ENCODE measurements around the gene LAG3.

The LAG3 gene

DNA sequence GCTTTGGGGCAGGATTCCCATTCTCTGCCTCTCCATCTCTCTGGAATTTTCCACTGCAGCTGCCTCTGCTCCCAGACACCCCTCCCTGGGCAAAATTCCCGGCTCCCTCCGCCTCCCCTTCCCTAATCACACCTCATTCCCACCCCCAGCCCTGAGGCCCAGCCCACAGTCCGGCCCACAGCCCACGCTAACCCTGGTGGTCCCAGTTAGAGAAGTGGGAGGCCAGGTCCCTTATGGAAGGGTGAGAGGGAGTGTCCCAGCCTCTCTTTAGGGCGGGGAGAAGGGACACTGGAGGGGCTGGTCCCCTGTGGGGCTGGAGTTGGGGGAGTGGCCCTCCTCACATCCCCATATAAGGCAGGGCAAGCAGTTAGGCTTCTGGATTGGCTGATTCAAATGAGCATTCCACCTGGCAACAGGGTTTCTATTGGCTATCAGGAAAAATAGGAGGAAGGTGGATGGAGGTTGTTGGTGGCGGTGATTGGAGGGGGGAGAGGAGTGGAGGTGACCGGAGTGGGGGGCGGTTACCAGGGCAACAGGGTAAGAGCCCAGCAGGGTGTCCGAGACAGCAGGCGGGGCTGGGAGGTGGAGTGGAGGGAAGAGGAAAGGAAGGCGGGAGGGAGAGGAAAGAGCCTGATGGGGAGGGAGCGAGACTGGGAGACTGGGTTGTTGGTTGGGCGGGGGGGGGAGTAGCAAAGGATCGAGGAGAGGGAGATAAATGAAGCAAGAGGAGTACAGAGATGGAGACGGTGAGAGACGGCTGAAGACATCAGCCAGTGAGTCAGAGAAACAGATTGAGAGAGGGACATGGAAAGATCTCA lies 8.1 kb upstream of the LAG3 start:
- H3K4me3 ChIP-seq (ENCODE audit: low read depth, low read length) = peak overlapping the region; percentile 18
- TF ChIP-seq, protein P1, sequence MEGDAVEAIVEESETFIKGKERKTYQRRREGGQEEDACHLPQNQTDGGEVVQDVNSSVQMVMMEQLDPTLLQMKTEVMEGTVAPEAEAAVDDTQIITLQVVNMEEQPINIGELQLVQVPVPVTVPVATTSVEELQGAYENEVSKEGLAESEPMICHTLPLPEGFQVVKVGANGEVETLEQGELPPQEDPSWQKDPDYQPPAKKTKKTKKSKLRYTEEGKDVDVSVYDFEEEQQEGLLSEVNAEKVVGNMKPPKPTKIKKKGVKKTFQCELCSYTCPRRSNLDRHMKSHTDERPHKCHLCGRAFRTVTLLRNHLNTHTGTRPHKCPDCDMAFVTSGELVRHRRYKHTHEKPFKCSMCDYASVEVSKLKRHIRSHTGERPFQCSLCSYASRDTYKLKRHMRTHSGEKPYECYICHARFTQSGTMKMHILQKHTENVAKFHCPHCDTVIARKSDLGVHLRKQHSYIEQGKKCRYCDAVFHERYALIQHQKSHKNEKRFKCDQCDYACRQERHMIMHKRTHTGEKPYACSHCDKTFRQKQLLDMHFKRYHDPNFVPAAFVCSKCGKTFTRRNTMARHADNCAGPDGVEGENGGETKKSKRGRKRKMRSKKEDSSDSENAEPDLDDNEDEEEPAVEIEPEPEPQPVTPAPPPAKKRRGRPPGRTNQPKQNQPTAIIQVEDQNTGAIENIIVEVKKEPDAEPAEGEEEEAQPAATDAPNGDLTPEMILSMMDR (IDR thresholded peaks at IDR 0.05; ENCODE audit: borderline replicate concordance, insufficient read depth, low read depth, low read length) = no peak

DNA sequence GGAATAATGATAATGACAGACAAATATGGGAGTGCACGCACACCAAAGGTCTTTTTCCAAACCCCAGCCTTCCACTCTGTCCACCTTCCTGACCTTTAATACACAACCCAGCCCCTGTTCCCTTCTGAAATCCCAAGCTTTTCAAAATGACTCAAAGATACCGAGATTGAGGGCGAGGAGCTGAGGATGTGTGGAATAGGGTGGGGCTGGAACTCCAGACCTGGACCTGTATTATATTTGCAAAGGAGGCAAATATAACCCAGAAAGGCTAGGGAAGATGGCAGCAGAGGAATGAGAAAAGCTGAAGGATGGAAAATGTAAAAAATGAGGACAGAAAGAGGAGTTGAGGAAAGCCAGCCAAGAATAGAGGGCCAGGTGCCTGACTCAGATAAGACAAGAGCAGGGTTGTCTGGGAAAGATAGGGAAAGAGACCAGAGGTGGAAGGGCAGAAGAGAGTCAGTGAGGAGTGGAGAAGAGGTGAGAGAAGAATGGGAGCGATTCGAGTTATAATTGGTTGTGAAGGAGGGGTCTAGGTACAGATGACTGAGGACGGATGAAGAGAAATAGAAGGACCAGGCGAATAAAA lies 7.2 kb upstream of the LAG3 start:
- H3K4me3 ChIP-seq (ENCODE audit: low read depth, low read length) = peak overlapping the region; percentile 76
- TF ChIP-seq, protein P1 (IDR thresholded peaks at IDR 0.05; ENCODE audit: borderline replicate concordance, insufficient read depth, low read depth, low read length) = no peak

DNA sequence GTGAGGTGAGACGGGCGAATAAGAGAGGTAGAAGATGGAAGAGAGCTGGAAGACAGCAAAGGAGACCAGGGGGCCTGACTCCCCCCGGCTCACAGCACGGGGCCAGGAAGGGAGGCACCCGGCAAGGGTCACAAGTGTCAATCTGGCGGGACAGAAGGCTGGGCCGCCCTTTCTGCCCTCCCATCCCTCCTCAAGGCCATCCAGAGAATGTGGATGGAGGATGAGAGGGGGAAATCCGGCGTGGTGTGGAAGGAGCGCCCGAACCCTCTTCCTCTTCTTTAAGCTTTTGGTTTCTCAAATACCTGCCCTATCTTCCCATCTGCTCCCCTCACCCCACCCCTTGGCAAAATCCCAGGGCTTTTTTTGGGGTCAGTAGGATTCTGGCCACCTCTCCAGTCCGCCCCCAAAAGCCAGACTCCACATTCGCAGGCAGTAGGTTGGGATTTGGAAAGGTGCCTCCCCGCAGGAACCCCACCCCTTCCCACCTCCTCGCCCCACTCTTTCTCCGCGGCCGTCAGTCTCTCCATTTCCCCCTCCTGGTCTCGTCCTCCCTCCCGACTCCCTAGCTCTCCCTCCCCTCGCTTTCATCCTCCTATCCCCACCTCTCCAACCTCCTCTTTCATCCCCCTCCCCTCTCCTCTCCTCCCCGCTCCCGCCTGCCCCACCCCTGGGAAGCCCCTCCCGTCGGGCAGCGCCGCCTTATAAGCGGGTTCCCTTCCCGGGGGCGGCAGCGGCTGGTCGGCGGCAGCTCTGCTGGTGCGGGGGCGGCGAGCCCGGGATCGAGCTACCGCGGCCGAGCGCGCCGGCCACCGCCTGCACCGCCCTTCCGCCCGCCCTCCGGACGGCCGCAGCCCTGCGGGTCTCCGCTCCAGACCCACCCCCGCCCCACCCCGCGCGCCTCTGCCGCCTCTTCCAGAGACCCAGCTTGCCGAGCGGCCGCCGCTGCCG lies 6.4 kb upstream of the LAG3 start, which contains the start of gene PTMS:
TSS of gene PTMS (plus strand) at position 730 of the 948 bp plus-strand sequence. CDS start 343 bp downstream, outside the sequence.
- TF ChIP-seq, protein P1 (IDR thresholded peaks at IDR 0.05; ENCODE audit: borderline replicate concordance, insufficient read depth, low read depth, low read length) = no peak
- H3K4me3 ChIP-seq (ENCODE audit: low read depth, low read length) = peak within 1 kb of the TSS; percentile 76

DNA sequence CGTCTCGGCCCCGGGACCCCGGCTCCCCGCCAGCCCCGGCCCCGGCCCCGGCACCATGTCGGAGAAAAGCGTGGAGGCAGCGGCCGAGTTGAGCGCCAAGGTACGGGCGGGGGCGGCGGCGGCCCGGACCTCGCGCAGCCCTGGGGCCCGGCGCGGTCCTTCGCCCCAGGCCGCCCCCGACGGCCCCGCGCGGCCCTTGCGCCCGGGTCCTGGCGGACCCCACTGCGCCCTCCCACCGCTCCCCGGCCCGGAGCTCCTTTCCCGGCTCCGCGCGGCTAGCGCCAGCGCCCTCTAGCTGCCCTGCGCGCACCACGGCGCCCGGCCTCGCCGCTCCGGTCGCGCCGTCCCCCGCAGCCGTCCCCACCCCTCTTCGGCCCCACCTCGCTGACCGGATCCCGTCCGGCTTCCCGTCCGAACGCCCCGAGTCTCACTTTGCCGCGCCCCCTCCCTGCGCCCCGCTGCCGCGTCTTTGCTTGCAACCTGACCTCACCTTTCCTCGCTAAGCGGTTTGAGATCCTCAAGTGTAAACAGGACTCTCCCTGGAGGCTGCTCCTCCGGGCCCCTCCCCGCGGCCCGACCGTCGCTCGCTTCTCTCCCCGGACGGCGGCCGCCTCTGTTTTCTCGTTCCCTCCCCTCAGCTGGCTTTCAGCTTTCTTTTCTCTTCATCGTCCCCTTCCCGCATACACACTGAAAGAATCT lies 5.5 kb upstream of the LAG3 start:
- TF ChIP-seq, protein P1 (IDR thresholded peaks at IDR 0.05; ENCODE audit: borderline replicate concordance, insufficient read depth, low read depth, low read length) = peak; percentile 90
- H3K4me3 ChIP-seq (ENCODE audit: low read depth, low read length) = peak overlapping the region; percentile 76

DNA sequence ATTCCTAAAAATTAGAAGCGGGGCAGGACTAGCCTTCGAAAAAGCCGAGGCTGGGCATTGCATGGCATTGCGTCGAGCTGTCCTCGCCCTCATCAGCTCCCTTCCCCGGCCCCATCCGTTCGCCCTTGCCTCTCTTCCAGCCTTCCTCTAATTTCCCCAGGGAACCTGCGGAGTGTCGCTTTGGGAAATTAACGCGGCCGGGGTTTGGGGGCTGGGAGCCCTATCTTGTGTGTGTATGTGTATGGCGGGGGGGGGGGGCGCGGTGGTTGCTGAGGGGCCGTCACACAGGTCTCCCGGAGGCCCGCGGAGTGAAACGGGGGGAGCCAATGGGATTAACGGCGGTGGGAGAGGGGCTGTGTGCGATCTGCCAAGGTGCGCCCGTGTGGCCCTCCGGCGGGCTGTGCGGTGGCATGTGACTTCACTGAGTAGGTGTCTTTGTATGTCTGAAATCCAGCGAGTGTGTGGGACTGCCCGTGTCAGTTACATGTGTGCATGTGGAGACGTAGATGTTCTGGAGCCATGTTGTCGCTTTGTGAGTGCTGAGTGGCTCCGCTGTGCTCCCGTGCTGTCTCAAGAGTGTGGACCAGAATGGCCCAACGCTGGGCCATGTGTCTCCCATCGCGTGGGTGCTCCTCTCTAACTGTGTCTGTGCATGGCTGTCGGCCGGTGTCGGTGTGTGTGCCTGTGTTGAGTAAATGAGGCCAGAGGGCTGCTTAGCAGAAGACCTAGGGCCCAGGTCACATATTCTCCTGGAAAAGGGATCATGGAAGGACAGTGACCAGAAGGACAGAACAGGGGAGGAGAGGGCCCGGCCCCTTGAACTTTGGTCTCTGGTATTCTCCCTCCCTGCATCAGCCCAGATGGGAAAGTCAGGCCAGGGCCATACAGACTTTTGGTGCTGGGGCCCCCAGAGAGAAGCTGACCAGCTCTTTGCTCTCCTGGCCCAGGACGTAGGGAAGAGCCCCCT lies 4.7 kb upstream of the LAG3 start:
- peak overlapping the region; percentile 76 for H3K4me3 ChIP-seq (ENCODE audit: low read depth, low read length)
- TF ChIP-seq, protein P1 (IDR thresholded peaks at IDR 0.05; ENCODE audit: borderline replicate concordance, insufficient read depth, low read depth, low read length) = no peak

Data from GM12875 (cell line).